Measurements from ENCODE around the gene CARD16. TPM values are rescaled to one million over a fixed set of nuclear protein-coding genes. Genes with fewer than 3 reads are reported as not detected.
A peak's percentile ranks its signal among the peaks of the same experiment; 100 is the strongest.
"Not testable (repeated sequence)": the region's sequence is repeated elsewhere in the genome, so short reads cannot be mapped to it uniquely, and the experiment has no call there.

CARD16 gene
- total RNA-seq, 2 experiments from 2014 or later = 9.5 to 10.9 TPM

- peaks cover 53% of the 10 kb centered on the region for H3K4me1 Mint-ChIP-seq (ENCODE audit: low read depth)
- no peak overlapping the region for H3K4me3 Mint-ChIP-seq
- peaks cover 19% of the 10 kb centered on the region for H3K36me3 Mint-ChIP-seq (ENCODE audit: low read depth)
- CTCF ChIA-PET = no interaction called here
- no peak overlapping the region for H3K27ac Mint-ChIP-seq
- no peak for DNase-seq
- intact Hi-C loops (cut with micrococcal nuclease) = loop anchor here (10.0 kb wide), 1 partner anchor 1034 kb away; the partner anchor contains the start of genes AASDHPPT and KBTBD3
- no peaks in the 10 kb centered on the region for H3K9me3 Mint-ChIP-seq
- no peaks in the 10 kb centered on the region for H3K27me3 Mint-ChIP-seq (ENCODE audit: low read depth)
These were observed 4.4 kb downstream of the CARD16 start for GRCh38 chr11:105040703-105041102.

- Mint-ChIP-seq H3K36me3 (ENCODE audit: low read depth) (peaks cover 21% of the 10 kb centered on the region), H3K4me3 (peak within 1 kb of the TSS; percentile 92), H3K9me3 (no peaks in the 10 kb centered on the region), H3K27me3 (ENCODE audit: low read depth) (no peaks in the 10 kb centered on the region), H3K4me1 (ENCODE audit: low read depth) (peaks cover 54% of the 10 kb centered on the region), H3K27ac (peak within 1 kb of the TSS; percentile 98)
- intact Hi-C loops (cut with micrococcal nuclease) = loop anchor here (1.0 to 5.0 kb wide), 4 partner anchors 10 to 987 kb away; partner anchors contain the start of genes CARD16, CASP4 and MSANTD4
- CTCF ChIA-PET = interaction anchor here (0.6 to 1.1 kb wide), 4 partner anchors 9 to 504 kb away, joined by 3 to 5 read pairs (median 4); no protein-coding TSS in a partner anchor
- DNase-seq = peak; percentile 56
These were observed 10.1 kb downstream of the CARD16 start, which contains the start of gene CASP1 for GRCh38 chr11:105034813-105035620. Gene CASP1, minus strand, starts transcription at chr11:105035144. Its CDS starts 31 bp downstream, at chr11:105035113.

- CTCF ChIA-PET = interaction anchor here (1.7 kb wide), 1 partner anchor 9 kb away, joined by 5 read pairs; no protein-coding TSS in a partner anchor
- intact Hi-C loops (cut with micrococcal nuclease) = loop anchor here (2.0 to 5.0 kb wide), 3 partner anchors 36 to 988 kb away; partner anchors contain the start of genes CASP4 and MSANTD4
- H3K27ac Mint-ChIP-seq = peak overlapping the region; percentile 98
- peak overlapping the region; percentile 92 for H3K4me3 Mint-ChIP-seq
- H3K9me3 Mint-ChIP-seq; H3K27me3 Mint-ChIP-seq (ENCODE audit: low read depth); DNase-seq: not testable (repeated sequence)
- peaks cover 54% of the 10 kb centered on the region for H3K4me1 Mint-ChIP-seq (ENCODE audit: low read depth)
- H3K36me3 Mint-ChIP-seq (ENCODE audit: low read depth) = peaks cover 23% of the 10 kb centered on the region
These were observed 10.7 kb downstream of the CARD16 start for GRCh38 chr11:105034388-105034787.

- Mint-ChIP-seq H3K36me3 (ENCODE audit: low read depth) (peaks cover 26% of the 10 kb centered on the region), H3K27ac (peak overlapping the region; percentile 98), H3K27me3 (ENCODE audit: low read depth) (no peaks in the 10 kb centered on the region), H3K9me3 (no peaks in the 10 kb centered on the region), H3K4me1 (ENCODE audit: low read depth) (peaks cover 55% of the 10 kb centered on the region), H3K4me3 (peak overlapping the region; percentile 92)
- CTCF ChIA-PET = interaction anchor here (0.7 to 1.7 kb wide), 2 partner anchors 10 to 77 kb away, joined by 3 to 5 read pairs; no protein-coding TSS in a partner anchor
- DNase-seq = no peak
- intact Hi-C loops (cut with micrococcal nuclease) = loop anchor here (2.0 to 5.0 kb wide), 3 partner anchors 37 to 989 kb away; partner anchors contain the start of genes CASP4 and MSANTD4
These were observed 11.4 kb downstream of the CARD16 start for GRCh38 chr11:105033781-105034180.

- Mint-ChIP-seq H3K27me3 (ENCODE audit: low read depth) (no peaks in the 10 kb centered on the region), H3K36me3 (ENCODE audit: low read depth) (peaks cover 26% of the 10 kb centered on the region), H3K4me1 (ENCODE audit: low read depth) (peaks cover 56% of the 10 kb centered on the region), H3K9me3 (no peaks in the 10 kb centered on the region), H3K27ac (peak overlapping the region; percentile 79), H3K4me3 (peak overlapping the region; percentile 92)
- peak; percentile 12 for DNase-seq
- intact Hi-C loops (cut with micrococcal nuclease) = loop anchor here (5.0 kb wide), 1 partner anchor 989 kb away; the partner anchor contains the start of gene MSANTD4
- CTCF ChIA-PET = interaction anchor here (0.7 to 1.7 kb wide), 2 partner anchors 10 to 77 kb away, joined by 3 to 5 read pairs; no protein-coding TSS in a partner anchor
These were observed 11.8 kb downstream of the CARD16 start for GRCh38 chr11:105033343-105033742.

GRCh38 chr11:105032495-105032894 is 12.6 kb downstream of the CARD16 start:
- intact Hi-C loops (cut with micrococcal nuclease) = loop anchor here (5.0 kb wide), 1 partner anchor 990 kb away; the partner anchor contains the start of gene MSANTD4
- Mint-ChIP-seq H3K4me1 (ENCODE audit: low read depth) (peaks cover 58% of the 10 kb centered on the region), H3K27ac (no peak overlapping the region), H3K9me3 (no peaks in the 10 kb centered on the region), H3K4me3 (peak overlapping the region; percentile 5), H3K27me3 (ENCODE audit: low read depth) (no peaks in the 10 kb centered on the region), H3K36me3 (ENCODE audit: low read depth) (peaks cover 26% of the 10 kb centered on the region)
- CTCF ChIA-PET = interaction anchor here (1.7 kb wide), 1 partner anchor 11 kb away, joined by 5 read pairs; no protein-coding TSS in a partner anchor
- DNase-seq = no peak

GRCh38 chr11:105027678-105028077 is 17.5 kb downstream of the CARD16 start:
- Mint-ChIP-seq H3K9me3 (no peaks in the 10 kb centered on the region), H3K4me1 (ENCODE audit: low read depth) (peaks cover 28% of the 10 kb centered on the region), H3K4me3 (peak overlapping the region; percentile 45), H3K27me3 (ENCODE audit: low read depth) (no peaks in the 10 kb centered on the region), H3K27ac (no peak overlapping the region), H3K36me3 (ENCODE audit: low read depth) (peaks cover 34% of the 10 kb centered on the region)
- intact Hi-C loops (cut with micrococcal nuclease) = no loop called here
- no peak for DNase-seq
- CTCF ChIA-PET = no interaction called here

- Mint-ChIP-seq H3K4me1 (ENCODE audit: low read depth) (peaks cover 21% of the 10 kb centered on the region), H3K9me3 (no peaks in the 10 kb centered on the region), H3K36me3 (ENCODE audit: low read depth) (peaks cover 23% of the 10 kb centered on the region), H3K4me3 (no peak overlapping the region), H3K27ac (no peak overlapping the region), H3K27me3 (ENCODE audit: low read depth) (no peaks in the 10 kb centered on the region)
- no peak for DNase-seq
- CTCF ChIA-PET = no interaction called here
- intact Hi-C loops (cut with micrococcal nuclease) = no loop called here
These were observed 20.7 kb downstream of the CARD16 start for GRCh38 chr11:105024394-105024793.

- H3K27ac Mint-ChIP-seq = no peak within 1 kb of the TSS
- CTCF ChIA-PET = no interaction called here
- no peaks in the 10 kb centered on the region for H3K9me3 Mint-ChIP-seq
- H3K4me3 Mint-ChIP-seq = no peak within 1 kb of the TSS
- peaks cover 14% of the 10 kb centered on the region for H3K36me3 Mint-ChIP-seq (ENCODE audit: low read depth)
- no peak for DNase-seq
- intact Hi-C loops (cut with micrococcal nuclease) = no loop called here
- no peaks in the 10 kb centered on the region for H3K27me3 Mint-ChIP-seq (ENCODE audit: low read depth)
- H3K4me1 Mint-ChIP-seq (ENCODE audit: low read depth) = peaks cover 16% of the 10 kb centered on the region
These were observed 22.1 kb downstream of the CARD16 start, which contains the start of gene CASP5 for GRCh38 chr11:105023003-105023402. Gene CASP5, minus strand, starts transcription at chr11:105023168. Its CDS starts 32 bp downstream, at chr11:105023136.

GRCh38 chr11:105022527-105022926 is 22.6 kb downstream of the CARD16 start:
- Mint-ChIP-seq H3K27ac (no peak overlapping the region), H3K36me3 (ENCODE audit: low read depth) (peaks cover 9% of the 10 kb centered on the region), H3K4me3 (no peak overlapping the region), H3K9me3 (no peaks in the 10 kb centered on the region), H3K4me1 (ENCODE audit: low read depth) (peaks cover 11% of the 10 kb centered on the region), H3K27me3 (ENCODE audit: low read depth) (no peaks in the 10 kb centered on the region)
- CTCF ChIA-PET = interaction anchor here (0.7 kb wide), 1 partner anchor 114 kb away, joined by 3 read pairs; no protein-coding TSS in a partner anchor
- intact Hi-C loops (cut with micrococcal nuclease) = no loop called here
- no peak for DNase-seq

- CTCF ChIA-PET = no interaction called here
- H3K27ac Mint-ChIP-seq = no peak overlapping the region
These were observed 37.7 kb downstream of the CARD16 start for GRCh38 chr11:105007463-105007862.

GRCh38 chr11:105005451-105005845 is 39.7 kb downstream of the CARD16 start:
- no peak overlapping the region for H3K27ac Mint-ChIP-seq
- intact Hi-C loops (cut with micrococcal nuclease) = loop anchor here (10.0 kb wide), 2 partner anchors 751 to 859 kb away; no protein-coding TSS in a partner anchor
- H3K4me3 Mint-ChIP-seq = no peak overlapping the region
- CTCF ChIA-PET = no interaction called here
- H3K36me3 Mint-ChIP-seq (ENCODE audit: low read depth) = no peaks in the 10 kb centered on the region
- DNase-seq = no peak
- no peaks in the 10 kb centered on the region for H3K9me3 Mint-ChIP-seq
- H3K27me3 Mint-ChIP-seq (ENCODE audit: low read depth) = no peaks in the 10 kb centered on the region
- H3K4me1 Mint-ChIP-seq (ENCODE audit: low read depth) = peaks cover 4% of the 10 kb centered on the region

More at GRCh38 chr11:105007463-105007862, 37.7 kb downstream of the CARD16 start:
- Mint-ChIP-seq H3K4me1 (ENCODE audit: low read depth) (no peaks in the 10 kb centered on the region), H3K27me3 (ENCODE audit: low read depth) (no peaks in the 10 kb centered on the region), H3K36me3 (ENCODE audit: low read depth) (no peaks in the 10 kb centered on the region), H3K9me3 (no peaks in the 10 kb centered on the region), H3K4me3 (no peak overlapping the region)
- no peak for DNase-seq
- intact Hi-C loops (cut with micrococcal nuclease) = loop anchor here (10.0 kb wide), 2 partner anchors 753 to 857 kb away; no protein-coding TSS in a partner anchor

All from activated naive CD4-positive, alpha-beta T cell treated with anti-CD3 and anti-CD28 coated beads for 36 hours (primary cell).